NK-92 treated with Interleukin-12 subunit alpha and Interleukin-12 subunit beta, amount 100 ng/mL, for 24 hours (cell line): ENCODE measurements around the gene TMEM25.
A peak's percentile ranks its signal among the peaks of the same experiment; 100 is the strongest.
"Not testable (repeated sequence)": the region's sequence is repeated elsewhere in the genome, so short reads cannot be mapped to it uniquely, and the experiment has no call there.

Experiments
- DNase-seq: peaks from one replicate; lab custom pipeline; 2025; lab: John Stamatoyannopoulos, UW

TMEM25 gene

DNA sequence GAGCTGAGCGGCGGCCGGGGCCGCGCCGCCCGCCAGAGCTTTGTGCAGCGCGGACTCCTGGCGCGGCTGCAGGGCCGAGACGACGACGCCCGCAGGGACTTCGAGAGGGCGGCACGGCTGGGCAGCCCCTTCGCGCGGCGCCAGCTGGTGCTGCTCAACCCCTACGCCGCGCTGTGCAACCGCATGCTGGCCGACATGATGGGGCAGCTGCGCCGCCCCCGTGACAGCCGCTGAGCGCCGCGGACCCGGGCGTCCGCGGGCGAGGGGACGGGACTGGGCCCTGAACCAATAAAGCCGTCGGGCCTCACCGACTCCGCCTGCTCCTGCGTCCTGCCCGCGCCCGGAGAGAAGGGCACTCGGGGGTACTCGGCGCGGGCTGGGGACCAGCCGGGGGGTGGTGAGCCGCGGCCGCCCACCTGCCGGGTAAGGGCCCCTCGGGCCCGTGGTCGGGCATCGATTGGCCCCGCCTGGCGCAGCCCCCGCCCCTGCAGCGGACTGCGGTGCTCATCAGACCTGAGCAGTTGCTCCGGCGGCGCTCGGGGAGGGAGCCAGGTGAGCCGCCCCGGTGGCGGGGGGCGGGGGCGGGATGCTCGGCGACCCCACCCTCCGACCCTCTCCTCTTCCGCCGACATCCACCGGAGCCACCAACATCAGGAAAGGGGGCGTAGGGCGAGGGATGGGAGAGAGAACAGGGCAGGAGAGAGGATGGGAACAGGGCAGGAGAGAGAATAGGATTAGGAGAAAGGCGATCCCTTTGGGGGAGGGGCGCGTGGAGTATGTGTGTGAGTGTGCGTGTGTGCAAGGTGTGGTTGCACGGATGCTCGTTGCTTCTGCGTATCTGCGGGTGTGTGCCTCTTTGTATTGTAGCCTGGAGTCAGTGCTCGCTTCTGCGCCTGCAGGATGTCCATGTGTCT, at the start of gene TMEM25:
Gene TMEM25, plus strand, starts transcription at position 510 of the 914 bp plus-strand sequence. CDS start 610 bp downstream, outside the sequence.
- DNase-seq = peak; percentile 23

DNA sequence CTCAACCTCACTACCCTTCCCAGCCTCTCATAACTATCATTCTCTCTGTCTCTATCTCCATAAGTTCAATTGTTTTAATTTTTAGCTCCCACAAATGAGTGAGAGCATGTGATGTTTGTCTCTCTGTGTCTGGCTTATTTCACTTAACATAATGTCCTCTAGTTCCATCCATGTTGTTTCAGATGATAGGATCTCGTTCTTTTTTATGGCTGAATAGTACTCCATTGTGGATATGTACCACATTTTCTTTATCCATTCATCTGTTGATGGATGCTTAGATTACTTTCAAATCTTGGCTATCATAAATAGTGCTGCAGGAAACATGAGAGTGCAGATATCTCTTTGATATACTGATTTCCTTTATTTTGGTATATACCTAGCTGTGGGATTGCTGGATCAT, 49.8 kb upstream of the TMEM25 start:
- not testable (repeated sequence) for DNase-seq

DNA sequence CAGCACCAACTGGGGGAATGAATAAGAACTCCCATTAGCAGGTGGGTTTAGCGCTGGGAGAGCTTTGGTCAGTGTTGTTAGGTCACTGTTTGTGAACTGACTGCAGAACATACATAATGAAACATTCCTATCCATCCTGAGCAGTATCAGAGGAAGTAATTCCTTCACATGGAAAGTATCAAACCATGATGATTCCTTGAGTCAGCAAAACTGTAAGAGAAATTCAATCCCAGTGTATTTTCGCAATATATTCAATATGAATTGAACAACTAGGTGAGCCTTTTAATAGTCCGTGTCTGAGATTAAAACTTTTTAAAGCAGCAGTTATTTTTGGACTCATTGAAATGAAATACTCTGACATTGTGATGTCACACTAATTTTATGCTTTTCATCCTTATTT, 46.6 kb upstream of the TMEM25 start:
- DNase-seq = no peak

DNA sequence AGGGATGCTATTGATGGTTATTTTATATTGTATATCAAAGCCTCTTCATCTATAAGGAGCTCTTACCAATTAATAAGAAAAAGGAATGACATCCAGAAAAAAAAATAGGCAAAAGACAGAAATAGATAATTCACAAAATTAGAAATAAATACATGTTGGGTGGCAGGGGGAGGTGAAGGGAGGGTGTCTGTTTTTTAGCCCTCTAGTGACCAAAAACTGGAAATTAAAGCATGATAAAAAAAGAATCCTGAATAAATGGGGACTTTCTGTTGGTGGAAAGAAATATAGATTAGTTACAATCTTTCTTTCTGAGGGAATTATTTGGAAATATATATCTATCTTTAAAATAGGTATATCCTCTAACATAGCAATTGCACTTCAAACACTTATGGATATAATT, 45.7 kb upstream of the TMEM25 start:
- no peak for DNase-seq

DNA sequence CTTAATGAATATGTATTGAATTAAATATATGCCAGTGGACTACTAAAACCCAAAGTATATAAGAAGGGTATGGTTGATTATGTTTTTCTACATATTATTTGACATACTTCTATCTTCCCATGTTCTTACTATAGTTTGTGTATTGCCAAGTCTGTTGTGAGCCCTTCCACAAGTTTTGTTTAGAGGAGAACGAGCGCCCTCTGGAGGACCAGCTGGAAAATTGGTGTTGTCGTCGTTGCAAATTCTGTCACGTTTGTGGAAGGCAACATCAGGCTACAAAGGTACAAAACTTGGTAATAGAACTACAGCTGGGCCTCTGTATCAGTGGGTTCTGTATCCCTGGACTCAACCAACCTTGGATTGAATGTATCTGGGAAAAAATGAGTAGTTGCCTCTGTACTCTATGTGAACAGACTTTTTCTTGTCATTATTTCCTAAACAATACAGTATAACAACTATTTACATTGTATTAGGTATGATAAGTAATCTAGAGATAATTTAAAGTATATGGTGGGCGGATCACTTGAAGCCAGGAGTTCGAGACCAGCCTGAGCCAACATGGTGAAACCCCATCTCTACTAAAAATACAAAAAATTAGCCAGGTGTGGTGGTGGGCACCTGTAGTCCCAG, 42.4 kb upstream of the TMEM25 start:
- peak; percentile 21 for DNase-seq

DNA sequence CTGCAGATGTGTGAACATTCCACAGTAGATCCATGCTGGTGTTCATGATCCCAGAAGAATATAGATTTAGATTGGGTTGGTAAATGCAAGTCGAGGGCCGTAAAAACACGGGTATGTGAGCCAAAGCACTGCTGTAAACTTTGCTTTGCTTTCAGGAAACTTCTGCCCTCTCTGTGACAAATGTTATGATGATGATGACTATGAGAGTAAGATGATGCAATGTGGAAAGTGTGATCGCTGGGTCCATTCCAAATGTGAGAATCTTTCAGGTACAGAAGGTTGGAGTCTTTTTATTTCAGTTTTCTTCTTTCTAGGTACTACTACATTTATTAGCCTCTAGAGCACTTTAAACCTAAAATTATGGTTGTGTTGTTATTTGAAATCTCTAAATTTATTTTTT, 40.0 kb upstream of the TMEM25 start:
- DNase-seq = no peak

DNA sequence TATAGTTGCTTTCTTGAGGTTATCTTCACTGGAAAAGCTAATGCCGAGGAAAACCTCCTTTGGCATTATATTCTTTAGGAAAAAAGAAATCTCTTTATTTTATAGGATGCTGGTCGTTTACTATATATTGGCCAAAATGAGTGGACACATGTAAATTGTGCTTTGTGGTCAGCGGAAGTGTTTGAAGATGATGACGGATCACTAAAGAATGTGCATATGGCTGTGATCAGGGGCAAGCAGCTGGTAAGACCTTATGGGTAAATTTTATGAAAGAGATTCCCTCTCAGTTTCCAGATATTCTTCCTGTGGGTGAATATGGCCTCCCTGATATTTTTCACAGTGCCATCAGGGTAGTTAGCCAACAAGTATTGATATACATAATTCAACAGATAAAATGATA, 33.2 kb upstream of the TMEM25 start:
- no peak for DNase-seq

DNA sequence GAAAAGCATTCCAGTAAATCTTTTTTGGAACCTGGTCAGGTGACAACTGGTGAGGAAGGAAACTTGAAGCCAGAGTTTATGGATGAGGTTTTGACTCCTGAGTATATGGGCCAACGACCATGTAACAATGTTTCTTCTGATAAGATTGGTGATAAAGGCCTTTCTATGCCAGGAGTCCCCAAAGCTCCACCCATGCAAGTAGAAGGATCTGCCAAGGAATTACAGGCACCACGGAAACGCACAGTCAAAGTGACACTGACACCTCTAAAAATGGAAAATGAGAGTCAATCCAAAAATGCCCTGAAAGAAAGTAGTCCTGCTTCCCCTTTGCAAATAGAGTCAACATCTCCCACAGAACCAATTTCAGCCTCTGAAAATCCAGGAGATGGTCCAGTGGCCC, 27.8 kb upstream of the TMEM25 start:
- DNase-seq = no peak

DNA sequence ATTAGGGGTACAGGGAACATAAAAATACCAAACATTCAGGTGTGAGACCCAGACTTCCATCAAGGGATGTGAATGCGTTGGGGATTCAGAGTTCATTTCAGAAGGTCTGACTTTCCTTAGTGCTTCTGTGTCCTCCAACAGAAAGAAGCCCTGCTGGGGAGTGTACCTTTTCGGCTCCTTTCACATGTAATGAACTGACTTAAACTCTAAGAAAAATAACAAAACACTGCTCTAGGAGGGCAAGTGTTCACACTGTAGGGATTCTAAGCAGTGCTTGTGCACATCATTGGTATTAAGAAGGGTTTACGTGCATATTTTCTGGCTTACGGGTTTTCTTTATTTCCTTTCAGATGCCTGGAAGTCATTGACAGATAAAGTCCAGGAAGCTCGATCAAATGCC, 19.4 kb upstream of the TMEM25 start:
- no peak for DNase-seq

DNA sequence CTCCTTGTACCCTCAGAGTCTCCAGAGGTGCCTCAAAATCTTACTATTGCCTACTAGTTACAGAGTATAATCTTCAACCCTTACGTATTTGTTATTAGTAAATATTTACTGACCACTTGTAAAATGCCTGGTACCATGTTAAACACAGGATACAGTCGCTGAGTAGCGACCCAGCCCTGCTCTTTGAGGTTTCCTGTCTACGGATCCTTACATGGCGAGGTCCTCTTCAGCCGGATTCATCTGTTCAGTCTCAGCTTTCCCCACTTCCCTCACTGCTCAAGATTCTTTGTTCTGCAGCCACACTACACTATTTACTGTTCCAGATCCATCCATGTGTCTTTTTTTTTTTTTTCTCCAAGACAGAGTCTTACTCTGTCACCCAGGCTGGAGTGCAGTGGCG, 16.9 kb upstream of the TMEM25 start:
- no peak for DNase-seq

DNA sequence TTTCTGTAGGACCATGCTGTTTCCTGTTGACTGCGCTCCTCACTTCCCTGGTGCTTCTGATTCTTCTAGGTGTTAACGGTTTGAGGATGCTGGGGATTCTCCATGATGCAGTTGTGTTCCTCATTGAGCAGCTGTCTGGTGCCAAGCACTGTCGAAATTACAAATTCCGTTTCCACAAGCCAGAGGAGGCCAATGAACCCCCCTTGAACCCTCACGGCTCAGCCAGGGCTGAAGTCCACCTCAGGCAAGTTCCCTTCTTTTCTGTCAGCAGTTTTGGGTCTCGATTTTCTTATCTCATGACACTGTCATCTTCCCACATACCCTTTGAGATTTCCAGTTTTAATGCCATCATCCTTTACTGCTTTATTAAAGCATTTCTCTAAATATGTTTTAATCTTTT, 11.4 kb upstream of the TMEM25 start:
- DNase-seq = no peak

DNA sequence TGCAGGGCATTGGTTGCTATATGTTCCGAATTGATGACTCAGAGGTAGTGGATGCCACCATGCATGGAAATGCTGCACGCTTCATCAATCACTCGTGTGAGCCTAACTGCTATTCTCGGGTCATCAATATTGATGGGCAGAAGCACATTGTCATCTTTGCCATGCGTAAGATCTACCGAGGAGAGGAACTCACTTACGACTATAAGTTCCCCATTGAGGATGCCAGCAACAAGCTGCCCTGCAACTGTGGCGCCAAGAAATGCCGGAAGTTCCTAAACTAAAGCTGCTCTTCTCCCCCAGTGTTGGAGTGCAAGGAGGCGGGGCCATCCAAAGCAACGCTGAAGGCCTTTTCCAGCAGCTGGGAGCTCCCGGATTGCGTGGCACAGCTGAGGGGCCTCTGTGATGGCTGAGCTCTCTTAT, 9.1 kb upstream of the TMEM25 start:
- no peak for DNase-seq

DNA sequence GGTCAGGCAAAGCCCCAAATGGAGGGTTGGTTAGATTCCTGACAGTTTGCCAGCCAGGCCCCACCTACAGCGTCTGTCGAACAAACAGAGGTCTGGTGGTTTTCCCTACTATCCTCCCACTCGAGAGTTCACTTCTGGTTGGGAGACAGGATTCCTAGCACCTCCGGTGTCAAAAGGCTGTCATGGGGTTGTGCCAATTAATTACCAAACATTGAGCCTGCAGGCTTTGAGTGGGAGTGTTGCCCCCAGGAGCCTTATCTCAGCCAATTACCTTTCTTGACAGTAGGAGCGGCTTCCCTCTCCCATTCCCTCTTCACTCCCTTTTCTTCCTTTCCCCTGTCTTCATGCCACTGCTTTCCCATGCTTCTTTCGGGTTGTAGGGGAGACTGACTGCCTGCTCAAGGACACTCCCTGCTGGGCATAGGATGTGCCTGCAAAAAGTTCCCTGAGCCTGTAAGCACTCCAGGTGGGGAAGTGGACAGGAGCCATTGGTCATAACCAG, 8.4 kb upstream of the TMEM25 start:
- DNase-seq = no peak

DNA sequence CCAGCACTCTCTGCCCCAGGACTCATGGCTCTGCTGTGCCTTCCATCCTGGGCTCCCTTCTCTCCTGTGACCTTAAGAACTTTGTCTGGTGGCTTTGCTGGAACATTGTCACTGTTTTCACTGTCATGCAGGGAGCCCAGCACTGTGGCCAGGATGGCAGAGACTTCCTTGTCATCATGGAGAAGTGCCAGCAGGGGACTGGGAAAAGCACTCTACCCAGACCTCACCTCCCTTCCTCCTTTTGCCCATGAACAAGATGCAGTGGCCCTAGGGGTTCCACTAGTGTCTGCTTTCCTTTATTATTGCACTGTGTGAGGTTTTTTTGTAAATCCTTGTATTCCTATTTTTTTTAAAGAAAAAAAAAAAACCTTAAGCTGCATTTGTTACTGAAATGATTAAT, 6.6 kb upstream of the TMEM25 start:
- DNase-seq = no peak

DNA sequence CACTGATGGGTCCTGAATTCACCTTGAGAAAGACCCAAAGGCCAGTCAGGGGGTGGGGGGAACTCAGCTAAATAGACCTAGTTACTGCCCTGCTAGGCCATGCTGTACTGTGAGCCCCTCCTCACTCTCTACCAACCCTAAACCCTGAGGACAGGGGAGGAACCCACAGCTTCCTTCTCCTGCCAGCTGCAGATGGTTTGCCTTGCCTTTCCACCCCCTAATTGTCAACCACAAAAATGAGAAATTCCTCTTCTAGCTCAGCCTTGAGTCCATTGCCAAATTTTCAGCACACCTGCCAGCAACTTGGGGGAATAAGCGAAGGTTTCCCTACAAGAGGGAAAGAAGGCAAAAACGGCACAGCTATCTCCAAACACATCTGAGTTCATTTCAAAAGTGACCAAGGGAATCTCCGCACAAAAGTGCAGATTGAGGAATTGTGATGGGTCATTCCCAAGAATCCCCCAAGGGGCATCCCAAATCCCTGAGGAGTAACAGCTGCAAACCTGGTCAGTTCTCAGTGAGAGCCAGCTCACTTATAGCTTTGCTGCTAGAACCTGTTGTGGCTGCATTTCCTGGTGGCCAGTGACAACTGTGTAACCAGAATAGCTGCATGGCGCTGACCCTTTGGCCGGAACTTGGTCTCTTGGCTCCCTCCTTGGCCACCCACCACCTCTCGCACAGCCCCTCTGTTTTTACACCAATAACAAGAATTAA, 6.1 kb upstream of the TMEM25 start:
- DNase-seq = no peak

DNA sequence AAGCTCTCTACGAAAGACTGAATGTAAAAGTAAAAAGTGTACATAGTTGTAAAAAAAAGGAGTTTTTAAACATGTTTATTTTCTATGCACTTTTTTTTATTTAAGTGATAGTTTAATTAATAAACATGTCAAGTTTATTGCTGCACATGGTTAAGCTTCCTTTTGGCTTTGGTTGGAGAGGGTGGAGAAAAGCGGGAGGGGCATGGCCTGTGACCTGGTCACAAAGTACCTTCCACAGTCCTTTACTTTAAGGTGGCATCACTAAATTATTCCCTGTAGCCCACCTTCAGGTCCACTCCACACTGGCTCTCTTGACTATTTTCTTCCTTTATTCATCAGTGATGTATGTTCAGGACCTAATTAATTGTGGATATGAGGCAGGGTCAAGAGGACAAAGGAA, 4.3 kb upstream of the TMEM25 start:
- DNase-seq = no peak

DNA sequence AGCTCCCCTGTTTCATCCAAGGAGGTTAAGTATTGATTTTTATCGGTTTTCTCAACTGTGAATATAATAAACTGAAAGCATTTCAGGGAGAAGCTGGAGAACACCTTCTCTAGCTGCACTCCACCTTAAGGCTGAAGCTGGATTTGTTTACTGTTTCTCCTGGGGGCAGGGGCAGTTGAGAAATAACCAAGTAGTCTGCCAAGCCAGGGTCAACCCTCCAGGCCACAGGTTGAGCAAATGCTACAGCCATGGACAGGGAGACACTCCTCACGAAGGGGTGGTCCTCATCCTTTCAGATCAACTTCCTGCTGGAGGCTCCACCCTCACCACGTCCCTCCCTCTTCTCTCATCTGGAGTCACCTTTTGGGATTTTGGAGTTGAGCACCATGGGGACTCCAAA, 3.9 kb upstream of the TMEM25 start, which contains the start of gene TTC36:
Gene TTC36, plus strand, starts transcription at position 366 of the 400 bp plus-strand sequence. Its CDS starts 21 bp downstream, at position 387.
- no peak for DNase-seq

DNA sequence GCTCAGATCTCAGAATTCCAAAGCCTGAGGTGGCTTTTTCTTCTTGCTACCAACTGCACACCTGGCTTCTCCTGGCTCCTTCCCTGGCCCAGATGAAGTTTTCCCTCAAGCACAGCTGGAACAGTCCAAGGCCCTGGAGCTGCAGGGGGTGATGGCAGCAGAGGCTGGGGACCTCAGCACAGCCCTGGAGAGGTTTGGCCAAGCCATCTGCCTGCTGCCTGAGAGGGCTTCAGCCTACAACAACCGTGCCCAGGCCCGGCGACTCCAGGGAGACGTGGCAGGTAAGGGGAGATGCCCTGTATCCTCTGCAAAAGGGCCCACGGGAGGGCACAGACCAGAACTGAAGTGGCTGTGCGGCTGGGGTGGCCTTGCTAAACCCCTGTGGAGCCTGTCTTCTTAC, 2.5 kb upstream of the TMEM25 start:
- DNase-seq = no peak

DNA sequence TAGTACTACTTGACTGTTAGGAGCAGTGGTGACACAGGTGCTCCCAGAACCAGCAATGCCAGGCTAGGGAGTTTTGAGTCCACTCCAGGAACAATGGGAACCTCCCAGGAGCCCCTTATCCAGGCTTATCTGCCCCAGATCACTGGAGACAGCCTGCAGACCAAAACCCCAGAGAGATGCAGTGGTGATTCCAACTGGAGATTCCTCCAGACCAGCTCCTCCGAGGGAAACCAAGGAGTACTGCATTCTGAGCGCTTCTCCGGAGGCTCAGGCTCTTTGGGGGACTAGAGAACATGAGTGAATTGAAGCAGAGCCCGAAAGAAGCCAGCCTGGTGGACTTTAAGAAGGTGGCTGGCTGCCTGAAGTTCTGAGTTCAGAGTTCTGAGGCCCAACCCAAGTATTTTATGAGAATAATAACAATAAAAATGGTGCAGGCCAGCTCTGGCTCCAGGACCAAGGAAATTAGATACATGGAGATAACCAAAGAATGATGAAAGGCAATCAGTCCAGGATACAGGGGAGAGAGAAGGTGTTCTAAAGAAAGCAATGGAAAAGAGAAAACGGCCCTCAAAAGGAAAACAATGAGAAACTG, 1.3 kb upstream of the TMEM25 start:
- no peak for DNase-seq

DNA sequence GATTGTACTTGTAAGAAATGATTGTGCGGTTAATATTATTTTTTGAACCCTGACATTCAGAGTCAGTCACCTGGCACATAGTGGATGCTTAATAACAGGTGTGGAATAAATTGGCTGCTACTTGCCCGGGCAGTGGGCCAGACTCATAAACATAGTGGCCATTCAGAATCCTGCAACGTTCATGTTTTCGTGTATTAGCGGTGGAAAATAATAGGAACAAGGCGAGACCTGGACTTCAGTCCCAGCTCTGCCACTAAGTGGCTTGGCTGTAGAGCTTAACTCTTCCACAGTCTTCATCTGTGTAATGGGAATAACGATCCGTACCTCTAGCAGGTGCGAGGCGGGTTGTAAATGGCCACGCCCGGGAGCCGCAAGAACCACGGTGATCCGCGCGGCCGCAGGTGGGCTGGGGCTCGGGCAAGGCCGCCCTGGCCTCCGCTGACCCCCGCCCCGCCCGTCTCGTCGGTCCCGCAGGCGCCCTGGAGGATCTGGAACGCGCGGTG, 761 bp upstream of the TMEM25 start:
- DNase-seq = no peak

DNA sequence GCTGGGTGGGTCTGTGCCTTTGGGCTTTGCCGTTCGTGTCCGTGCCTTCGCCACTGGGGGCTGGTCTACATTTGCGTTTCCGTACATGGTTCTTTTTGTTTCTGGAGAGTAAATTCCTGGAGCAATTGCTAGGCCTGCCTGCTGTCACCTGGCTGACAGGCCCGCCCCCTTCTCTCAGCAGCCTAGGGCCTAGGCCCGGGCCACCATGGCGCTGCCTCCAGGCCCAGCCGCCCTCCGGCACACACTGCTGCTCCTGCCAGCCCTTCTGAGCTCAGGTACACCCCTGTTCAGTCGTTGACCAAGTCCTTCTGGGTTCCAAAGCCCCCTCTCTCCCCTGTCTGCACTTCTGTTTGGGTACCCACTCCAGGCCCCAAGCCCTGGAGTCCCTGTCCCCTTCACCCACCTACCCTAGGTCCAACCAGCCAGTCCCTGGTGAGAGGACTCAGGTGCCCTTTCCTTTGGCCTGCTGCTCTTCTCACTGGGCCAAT, 649 bp downstream of the TMEM25 start:
- no peak for DNase-seq

DNA sequence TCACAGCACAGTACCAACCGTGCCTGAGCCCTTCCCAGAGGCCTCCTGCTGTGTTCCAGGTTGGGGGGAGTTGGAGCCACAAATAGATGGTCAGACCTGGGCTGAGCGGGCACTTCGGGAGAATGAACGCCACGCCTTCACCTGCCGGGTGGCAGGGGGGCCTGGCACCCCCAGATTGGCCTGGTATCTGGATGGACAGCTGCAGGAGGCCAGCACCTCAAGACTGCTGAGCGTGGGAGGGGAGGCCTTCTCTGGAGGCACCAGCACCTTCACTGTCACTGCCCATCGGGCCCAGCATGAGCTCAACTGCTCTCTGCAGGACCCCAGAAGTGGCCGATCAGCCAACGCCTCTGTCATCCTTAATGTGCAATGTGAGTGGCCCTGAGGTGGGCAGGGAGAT, 1.1 kb downstream of the TMEM25 start:
- no peak for DNase-seq
